Duodenal mucosa (tissue), 2 donors: ENCODE data around the gene SALL2.
"Not testable (repeated sequence)": the region's sequence is repeated elsewhere in the genome, so short reads cannot be mapped to it uniquely, and the experiment has no call there.

ENCODE experiments used
- H3K27ac ChIP-seq: one replicate; pipeline ENCODE4 v1.7.0; 2013; ENCODE audit warnings: low read depth, low read length
- H3K27me3 ChIP-seq, 2 donors: one replicate each; pipeline ENCODE4 v1.7.0; 2013; ENCODE audit warnings: low read length in 2 of 2, control low read depth in 1 of 2; ENCODE audit not compliant: insufficient read depth in 2 of 2, control insufficient read depth in 1 of 2
- H3K36me3 ChIP-seq, 2 donors: one replicate each; pipeline ENCODE4 v1.7.0; 2013; ENCODE audit warnings: low read length in 2 of 2, control low read depth in 1 of 2; ENCODE audit not compliant: insufficient read depth in 2 of 2, control insufficient read depth in 1 of 2
- H3K4me1 ChIP-seq, 2 donors: one replicate each; pipeline ENCODE4 v1.7.0; 2013; ENCODE audit warnings: low read length in 2 of 2, control low read depth in 1 of 2; ENCODE audit not compliant: insufficient read depth in 2 of 2, control insufficient read depth in 1 of 2
- H3K4me3 ChIP-seq, 2 donors: one replicate each; pipeline ENCODE4 v1.7.0; 2013; ENCODE audit warnings: low read length in 2 of 2, low read depth in 1 of 2
- H3K9ac ChIP-seq, 2 donors: one replicate each; pipeline ENCODE4 v1.7.0; 2013; ENCODE audit warnings: low read length in 2 of 2, low read depth in 1 of 2
- H3K9me3 ChIP-seq, 2 donors: one replicate each; pipeline ENCODE4 v1.7.0; 2013; ENCODE audit warnings: low read length in 2 of 2, control low read depth in 1 of 2; ENCODE audit not compliant: control insufficient read depth in 1 of 2

The SALL2 gene

GRCh38 chr14:21525962-21526671 lies at the start of gene SALL2:
Gene SALL2, minus strand, starts transcription at chr14:21526346. Its CDS starts 219 bp downstream, at chr14:21526127.
- H3K9ac ChIP-seq = peak within 1 kb of the TSS in 1 of 2 donors; percentile 51
- H3K4me1 ChIP-seq = peaks cover 3 to 9% of the 10 kb centered on the region in 2 donors
- no peaks in the 10 kb centered on the region for H3K9me3 ChIP-seq
- H3K36me3 ChIP-seq = no peaks in the 10 kb centered on the region
- H3K27me3 ChIP-seq = no peaks in the 10 kb centered on the region
- no peak within 1 kb of the TSS for H3K27ac ChIP-seq
- H3K4me3 ChIP-seq = peak within 1 kb of the TSS; percentile 69 to 71

GRCh38 chr14:21575661-21576060 lies 49.5 kb upstream of the SALL2 start:
- Histone ChIP-seq H3K27me3 (no peaks in the 10 kb centered on the region), H3K9ac (no peak overlapping the region), H3K4me1 (no peaks in the 10 kb centered on the region), H3K27ac (no peak overlapping the region), H3K9me3 (no peaks in the 10 kb centered on the region), H3K4me3 (no peak overlapping the region), H3K36me3 (no peaks in the 10 kb centered on the region)

GRCh38 chr14:21572604-21573003 lies 46.5 kb upstream of the SALL2 start:
- H3K4me1 ChIP-seq = no peaks in the 10 kb centered on the region
- no peak overlapping the region for H3K4me3 ChIP-seq
- H3K9ac ChIP-seq = no peak overlapping the region
- no peaks in the 10 kb centered on the region for H3K27me3 ChIP-seq
- H3K36me3 ChIP-seq = no peaks in the 10 kb centered on the region
- no peak overlapping the region for H3K27ac ChIP-seq
- H3K9me3 ChIP-seq = no peaks in the 10 kb centered on the region

GRCh38 chr14:21558703-21559170 lies 32.6 kb upstream of the SALL2 start:
- Histone ChIP-seq H3K9me3 (no peaks in the 10 kb centered on the region), H3K27me3 (no peaks in the 10 kb centered on the region), H3K4me3 (no peak overlapping the region), H3K4me1 (peaks cover 0 to 6% of the 10 kb centered on the region in 2 donors), H3K27ac (no peak overlapping the region), H3K36me3 (no peaks in the 10 kb centered on the region), H3K9ac (no peak overlapping the region)

- Histone ChIP-seq H3K27ac (no peak overlapping the region), H3K4me1 (peaks cover 0 to 6% of the 10 kb centered on the region in 2 donors), H3K4me3 (peak overlapping the region; percentile 58 to 64), H3K9ac (peak overlapping the region in 1 of 2 donors; percentile 20), H3K9me3 (no peaks in the 10 kb centered on the region), H3K36me3 (no peaks in the 10 kb centered on the region), H3K27me3 (no peaks in the 10 kb centered on the region)
These were observed 31.1 kb upstream of the SALL2 start for GRCh38 chr14:21557084-21557901.

- no peak overlapping the region for H3K27ac ChIP-seq
- no peaks in the 10 kb centered on the region for H3K9me3 ChIP-seq
- no peak overlapping the region for H3K9ac ChIP-seq
These were observed 30.4 kb upstream of the SALL2 start for GRCh38 chr14:21556378-21557083.

GRCh38 chr14:21553266-21553665 lies 27.1 kb upstream of the SALL2 start:
- peaks cover 0 to 6% of the 10 kb centered on the region in 2 donors for H3K4me1 ChIP-seq
- H3K27me3 ChIP-seq = no peaks in the 10 kb centered on the region
- no peaks in the 10 kb centered on the region for H3K9me3 ChIP-seq
- no peak overlapping the region for H3K4me3 ChIP-seq
- H3K36me3 ChIP-seq = no peaks in the 10 kb centered on the region
- H3K9ac ChIP-seq = no peak overlapping the region
- H3K27ac ChIP-seq = no peak overlapping the region

More at GRCh38 chr14:21556378-21557083, 30.4 kb upstream of the SALL2 start:
- Histone ChIP-seq H3K4me1 (peaks cover 0 to 6% of the 10 kb centered on the region in 2 donors), H3K36me3 (no peaks in the 10 kb centered on the region), H3K4me3 (no peak overlapping the region), H3K27me3 (no peaks in the 10 kb centered on the region)

GRCh38 chr14:21544588-21544987 lies 18.4 kb upstream of the SALL2 start:
- not testable (repeated sequence) for H3K4me3 ChIP-seq, H3K36me3 ChIP-seq, H3K4me1 ChIP-seq, H3K27me3 ChIP-seq, H3K27ac ChIP-seq, H3K9ac ChIP-seq, H3K9me3 ChIP-seq

- Histone ChIP-seq H3K9ac (no peak overlapping the region), H3K36me3 (no peaks in the 10 kb centered on the region), H3K4me3 (no peak overlapping the region), H3K4me1 (no peaks in the 10 kb centered on the region), H3K27ac (no peak overlapping the region), H3K27me3 (no peaks in the 10 kb centered on the region), H3K9me3 (no peaks in the 10 kb centered on the region)
These were observed 17.8 kb upstream of the SALL2 start for GRCh38 chr14:21543963-21544362.

- no peaks in the 10 kb centered on the region for H3K36me3 ChIP-seq
- H3K4me1 ChIP-seq = no peaks in the 10 kb centered on the region
These were observed 17.4 kb upstream of the SALL2 start for GRCh38 chr14:21543521-21543960.

More at GRCh38 chr14:21543521-21543960, 17.4 kb upstream of the SALL2 start:
- no peaks in the 10 kb centered on the region for H3K9me3 ChIP-seq
- no peak overlapping the region for H3K27ac ChIP-seq
- H3K27me3 ChIP-seq = peaks cover 0 to 1% of the 10 kb centered on the region in 2 donors
- H3K9ac ChIP-seq = no peak overlapping the region
- H3K4me3 ChIP-seq = no peak overlapping the region
